ENCODE results near the gene NDEL1. TPM values are rescaled to one million over a fixed set of nuclear protein-coding genes. Genes with fewer than 3 reads are reported as not detected.

The NDEL1 gene
- total RNA-seq, 1 donor from 2014 or later = 33.4 TPM

DNA sequence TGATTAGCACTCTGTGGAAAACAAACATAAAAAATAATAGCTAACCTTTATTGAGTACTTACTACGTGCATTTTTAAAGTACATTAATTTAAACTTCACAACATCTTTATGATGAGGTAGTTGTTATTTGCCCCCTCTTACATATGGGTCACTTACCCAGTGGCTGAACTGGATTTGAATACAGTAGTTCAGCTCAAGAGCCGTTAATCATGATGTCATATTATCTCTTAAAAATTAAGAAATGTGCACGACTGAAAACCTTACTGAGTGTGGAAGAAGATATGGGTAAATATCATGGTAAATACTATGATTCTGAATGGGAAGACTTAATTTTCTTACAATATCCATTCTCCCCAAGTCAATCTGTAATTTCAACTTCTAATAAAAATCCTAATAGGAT is 17.6 kb downstream of the NDEL1 start:
- TF ChIP-seq CTCF (conservative IDR thresholded peaks at IDR 0.05; ENCODE audit: low read depth, low read length) = no peak
- DNase-seq (ENCODE audit: low read depth) = no peak
- no peak overlapping the region for H3K4me3 ChIP-seq (ENCODE audit: low read depth, low read length)

DNA sequence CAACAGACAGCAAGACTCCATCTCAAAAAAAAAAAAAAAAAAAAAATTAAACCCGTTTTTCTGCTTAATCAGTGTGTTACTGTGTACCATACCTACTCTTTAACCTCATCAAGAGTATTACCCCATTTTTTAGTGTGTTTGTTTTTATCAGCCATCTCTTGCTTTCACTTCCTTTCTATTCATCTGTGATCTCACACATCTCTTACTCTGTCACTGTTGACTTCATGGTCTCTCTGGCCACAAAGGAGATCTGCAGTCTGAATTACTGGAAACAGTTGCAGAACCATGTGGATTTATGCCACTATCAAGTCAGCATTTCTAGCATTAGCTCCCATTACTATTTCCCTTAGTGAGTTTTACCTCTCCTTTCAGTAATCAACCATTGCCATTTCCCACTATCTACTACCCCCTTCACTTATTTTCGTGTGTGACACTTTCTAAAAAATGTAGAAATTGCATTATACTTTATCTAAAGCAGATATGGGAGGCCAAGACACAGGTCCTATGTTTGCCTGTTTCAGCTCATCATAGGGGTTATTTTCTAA is 20.1 kb downstream of the NDEL1 start:
- no peak for TF ChIP-seq CTCF (conservative IDR thresholded peaks at IDR 0.05; ENCODE audit: low read depth, low read length)
- no peak overlapping the region for H3K4me3 ChIP-seq (ENCODE audit: low read depth, low read length)
- DNase-seq (ENCODE audit: low read depth) = no peak

- H3K4me3 ChIP-seq (ENCODE audit: low read depth, low read length) = no peak overlapping the region
- DNase-seq (ENCODE audit: low read depth) = no peak
- no peak for TF ChIP-seq CTCF (conservative IDR thresholded peaks at IDR 0.05; ENCODE audit: low read depth, low read length)
Measured at GRCh38 chr17:8458128-8458527, 22.4 kb downstream of the NDEL1 start.

DNA sequence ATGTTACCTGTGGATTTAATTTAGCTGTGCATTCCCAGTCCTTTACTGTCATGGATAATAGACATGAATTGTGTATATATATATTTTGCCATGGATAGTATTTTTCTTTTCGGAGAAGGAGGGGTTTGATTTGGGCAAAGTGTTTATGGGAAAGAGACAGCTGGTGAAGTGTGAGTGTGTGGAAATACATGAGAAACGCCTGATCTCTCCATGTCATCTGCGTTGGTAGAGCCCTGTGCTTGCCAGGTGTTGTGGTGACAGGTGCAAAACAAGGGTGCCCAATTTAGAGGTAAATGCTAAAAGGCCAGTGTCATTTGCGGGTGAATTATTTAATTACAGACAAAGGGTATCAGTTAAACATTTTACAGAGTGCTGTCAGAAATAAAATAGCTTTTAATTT is 23.4 kb downstream of the NDEL1 start:
- DNase-seq (ENCODE audit: low read depth) = no peak
- H3K4me3 ChIP-seq (ENCODE audit: low read depth, low read length) = no peak overlapping the region
- TF ChIP-seq CTCF (conservative IDR thresholded peaks at IDR 0.05; ENCODE audit: low read depth, low read length) = no peak

DNA sequence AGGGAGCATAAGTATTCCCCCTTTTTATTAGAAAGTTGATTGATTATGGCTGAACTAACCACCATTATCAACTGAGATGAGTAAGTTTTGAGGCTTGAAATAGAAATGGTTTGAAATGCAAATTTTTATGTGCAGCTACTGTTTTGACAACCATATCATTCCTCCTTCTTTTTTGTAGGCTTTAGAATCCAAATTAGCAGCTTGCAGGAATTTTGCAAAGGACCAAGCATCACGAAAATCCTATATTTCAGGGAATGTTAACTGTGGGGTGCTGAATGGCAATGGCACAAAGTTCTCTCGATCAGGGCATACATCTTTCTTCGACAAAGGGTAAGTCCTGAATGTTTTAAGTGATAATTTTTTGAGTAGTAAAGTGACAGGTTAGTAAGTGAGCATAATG is 24.1 kb downstream of the NDEL1 start:
- no peak for DNase-seq (ENCODE audit: low read depth)
- no peak overlapping the region for H3K4me3 ChIP-seq (ENCODE audit: low read depth, low read length)
- TF ChIP-seq CTCF (conservative IDR thresholded peaks at IDR 0.05; ENCODE audit: low read depth, low read length) = no peak

GRCh38 chr17:8462564-8462963 is 26.9 kb downstream of the NDEL1 start:
- no peak for TF ChIP-seq CTCF (conservative IDR thresholded peaks at IDR 0.05; ENCODE audit: low read depth, low read length)
- no peak for DNase-seq (ENCODE audit: low read depth)
- no peak overlapping the region for H3K4me3 ChIP-seq (ENCODE audit: low read depth, low read length)

- no peak for TF ChIP-seq CTCF (conservative IDR thresholded peaks at IDR 0.05; ENCODE audit: low read depth, low read length)
- no peak for DNase-seq (ENCODE audit: low read depth)
Measured at GRCh38 chr17:8463099-8463498, 27.4 kb downstream of the NDEL1 start.

More at GRCh38 chr17:8463099-8463498, 27.4 kb downstream of the NDEL1 start:
- H3K4me3 ChIP-seq (ENCODE audit: low read depth, low read length) = no peak overlapping the region
